T-cell (primary cell): ENCODE data around the gene NOC4L. TPM values are rescaled to one million over a fixed set of nuclear protein-coding genes. Genes with fewer than 3 reads are reported as not detected.

Source experiments
- ATAC-seq, 4 experiments: fragments of 200-7000 bp in 3 of 4; fragments of 150-1000 bp in 1 of 4; cut with Tn5 transposase; replicated peaks in 1 of 4; 1 replicate in 3 of 4; 2 replicates in 1 of 4; pipeline ENCODE4 v1.10.0; 2021; ENCODE audit warnings: moderate library complexity in 3 of 4, mild to moderate bottlenecking in 2 of 4, moderate number of reproducible peaks in 1 of 4
- CTCF ChIA-PET, 2 donors: fragments of 300-600 bp; sonication (Branson Sonifier 250); formaldehyde crosslinking; loops; one replicate each; lab custom pipeline; 2022; ENCODE audit warnings: antibody characterized with exemption in 2 of 2; lab: Charles Lee
- POLR2A ChIA-PET, 2 donors: fragments of 300-600 bp; sonication (Branson Sonifier 250); formaldehyde crosslinking; loops; one replicate each; lab custom pipeline; 2022; ENCODE audit warnings: antibody characterized with exemption in 2 of 2; lab: Charles Lee
- DNase-seq, 35 experiments: peaks; one replicate each; pipeline versions ENCODE4 v3.0.0 to v3.0.0-alpha.2; 2013 to 2023
- H3K27ac ChIP-seq: one replicate; pipeline ENCODE4 v1.5.1; 2013; ENCODE audit warnings: low read length
- H3K27me3 ChIP-seq, 2 experiments: replicated peaks in 1 of 2; 1 replicate in 1 of 2; 2 replicates in 1 of 2; pipeline versions ENCODE4 v1.6.1 to v1.7.0; 2013; ENCODE audit warnings: low read length in 1 of 2, mixed read lengths in 1 of 2; ENCODE audit not compliant: control insufficient read depth in 2 of 2, insufficient read depth in 2 of 2; ENCODE audit errors: extremely low read depth in 1 of 2
- H3K36me3 ChIP-seq, 2 donors: 1 replicate in 1 of 2; 2 replicates in 1 of 2; pipeline versions ENCODE4 v1.6.1 to v1.7.0; 2013; ENCODE audit warnings: low read length in 1 of 2; ENCODE audit not compliant: control insufficient read depth in 2 of 2, insufficient read depth in 1 of 2; ENCODE audit errors: extremely low read depth in 1 of 2
- H3K4me1 ChIP-seq, 2 experiments: 1 replicate in 1 of 2; 2 replicates in 1 of 2; pipeline versions ENCODE4 v1.6.1 to v1.7.0; 2013; ENCODE audit warnings: low read length in 2 of 2, mixed read lengths in 1 of 2; ENCODE audit not compliant: insufficient read depth in 2 of 2, control insufficient read depth in 1 of 2; ENCODE audit errors: extremely low read depth in 1 of 2
- H3K4me3 ChIP-seq, 2 donors: 1 replicate in 1 of 2; 2 replicates in 1 of 2; pipeline versions ENCODE4 v1.5.1 to v1.7.0; 2013; ENCODE audit warnings: mild to moderate bottlenecking in 2 of 2, low read length in 1 of 2, moderate library complexity in 1 of 2; ENCODE audit not compliant: control insufficient read depth in 1 of 2; ENCODE audit errors: extremely low read depth in 1 of 2
- H3K9me3 ChIP-seq: 2 replicates; pipeline ENCODE4 v1.7.0; 2013
- H3K27ac Mint-ChIP-seq, 2 donors: one replicate each; pipeline ENCODE4 v1.8.0; 2020 to 2021; ENCODE audit warnings: mild to moderate bottlenecking in 2 of 2, mixed read lengths in 2 of 2
- H3K27me3 Mint-ChIP-seq, 2 donors: one replicate each; pipeline ENCODE4 v1.8.0; 2021 to 2022; ENCODE audit warnings: mixed read lengths in 2 of 2
- H3K36me3 Mint-ChIP-seq: one replicate; pipeline ENCODE4 v1.8.0; 2021; ENCODE audit warnings: mixed read lengths
- H3K4me1 Mint-ChIP-seq, 3 donors: one replicate each; pipeline ENCODE4 v1.8.0; 2020 to 2022; ENCODE audit warnings: mixed read lengths in 3 of 3, mild to moderate bottlenecking in 1 of 3
- H3K4me3 Mint-ChIP-seq, 3 donors: one replicate each; pipeline ENCODE4 v1.8.0; 2020 to 2022; ENCODE audit warnings: mild to moderate bottlenecking in 3 of 3, mixed read lengths in 3 of 3, moderate library complexity in 3 of 3
- H3K9me3 Mint-ChIP-seq, 3 donors: one replicate each; pipeline ENCODE4 v1.8.0; 2020 to 2022; ENCODE audit warnings: mixed read lengths in 3 of 3
- WGBS: methylation state at CpG from one replicate; pipeline ENCODE4 v1.1.5; 2013; ENCODE audit warnings: missing lambda C conversion rate; ENCODE audit not compliant: insufficient coverage; 5-methylcytosine and 5-hydroxymethylcytosine counted together
- total RNA-seq, 35 experiments: library from RNA in 6 of 35; stranded (reverse) in 6 of 35; fragments of 120-200 nt in 1 of 35; gene quantifications; one replicate each; pipeline versions ENCODE4 v1.2.1 to v1.2.4 and lab custom pipeline; 2013 to 2026

NOC4L gene
- total RNA-seq, 5 donors from 2014 or later (not counting 1 experiment from before 2014, with no cell fraction given): 14.6 to 28.9 (median 26.4) TPM

- no peak overlapping the region for H3K4me3 Mint-ChIP-seq
- H3K27ac Mint-ChIP-seq: no peak overlapping the region
- POLR2A ChIA-PET: no interaction called here
- 80% methylated on average over 21 of the region's 24 CpGs for WGBS
- H3K27ac ChIP-seq: no peak overlapping the region
- no peaks in the 10 kb centered on the region for H3K36me3 Mint-ChIP-seq
- peaks cover 0 to 6% (median 0%) of the 10 kb centered on the region in 3 donors for H3K4me1 Mint-ChIP-seq
- no peaks in the 10 kb centered on the region for H3K9me3 ChIP-seq
- no peak overlapping the region for H3K4me3 ChIP-seq
- H3K27me3 Mint-ChIP-seq: peaks cover 9 to 15% of the 10 kb centered on the region in 2 donors
- CTCF ChIA-PET: interaction anchor here in 1 of 2 donors (0.5 kb wide), 2 partner anchors 324 to 374 kb away, joined by 3 to 5 read pairs; no protein-coding TSS in a partner anchor
- H3K4me1 ChIP-seq: no peaks in the 10 kb centered on the region
- ATAC-seq (no peak), DNase-seq (no peak)
- H3K9me3 Mint-ChIP-seq: no peaks in the 10 kb centered on the region
- H3K36me3 ChIP-seq: no peaks in the 10 kb centered on the region
- H3K27me3 ChIP-seq: peaks cover 2 to 30% of the 10 kb centered on the region in 2 experiments
These were observed 55.5 kb downstream of the NOC4L start for GRCh38 chr12:132199526-132200319.

DNA sequence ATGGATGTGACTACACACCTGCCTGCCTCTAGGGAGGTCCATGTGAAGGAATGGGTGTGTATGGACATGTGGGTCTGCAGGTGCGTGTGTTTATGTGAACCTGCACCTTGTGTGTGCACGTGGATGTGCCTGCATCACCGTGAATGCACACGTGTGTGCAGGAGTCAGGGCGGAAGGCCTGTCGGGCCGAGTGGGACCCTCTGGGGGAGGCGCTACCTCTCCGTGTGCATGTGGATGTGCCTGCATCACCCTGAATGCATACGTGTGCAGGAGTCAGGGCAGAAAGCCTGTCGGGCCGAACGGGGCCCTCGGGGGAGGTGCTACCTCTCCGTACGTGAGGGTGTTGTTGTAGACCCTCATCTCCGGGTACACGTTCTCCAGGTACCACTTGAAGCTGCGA, 56.5 kb downstream of the NOC4L start:
- Mint-ChIP-seq H3K4me3 (no peak overlapping the region), H3K27ac (no peak overlapping the region), H3K4me1 (peaks cover 0 to 12% (median 1%) of the 10 kb centered on the region in 3 donors), H3K9me3 (no peaks in the 10 kb centered on the region), H3K27me3 (peaks cover 12 to 25% of the 10 kb centered on the region in 2 donors), H3K36me3 (no peaks in the 10 kb centered on the region)
- H3K9me3 ChIP-seq: no peaks in the 10 kb centered on the region
- CTCF ChIA-PET: no interaction called here
- no peak for ATAC-seq
- H3K27ac ChIP-seq: no peak overlapping the region
- peaks cover 0 to 11% of the 10 kb centered on the region in 2 experiments for H3K4me1 ChIP-seq
- no peak for DNase-seq
- H3K4me3 ChIP-seq: no peak overlapping the region
- peaks cover 4 to 41% of the 10 kb centered on the region in 2 experiments for H3K27me3 ChIP-seq
- WGBS: 82% methylated on average over 19 of the region's 19 CpGs
- POLR2A ChIA-PET: no interaction called here
- H3K36me3 ChIP-seq: no peaks in the 10 kb centered on the region

DNA sequence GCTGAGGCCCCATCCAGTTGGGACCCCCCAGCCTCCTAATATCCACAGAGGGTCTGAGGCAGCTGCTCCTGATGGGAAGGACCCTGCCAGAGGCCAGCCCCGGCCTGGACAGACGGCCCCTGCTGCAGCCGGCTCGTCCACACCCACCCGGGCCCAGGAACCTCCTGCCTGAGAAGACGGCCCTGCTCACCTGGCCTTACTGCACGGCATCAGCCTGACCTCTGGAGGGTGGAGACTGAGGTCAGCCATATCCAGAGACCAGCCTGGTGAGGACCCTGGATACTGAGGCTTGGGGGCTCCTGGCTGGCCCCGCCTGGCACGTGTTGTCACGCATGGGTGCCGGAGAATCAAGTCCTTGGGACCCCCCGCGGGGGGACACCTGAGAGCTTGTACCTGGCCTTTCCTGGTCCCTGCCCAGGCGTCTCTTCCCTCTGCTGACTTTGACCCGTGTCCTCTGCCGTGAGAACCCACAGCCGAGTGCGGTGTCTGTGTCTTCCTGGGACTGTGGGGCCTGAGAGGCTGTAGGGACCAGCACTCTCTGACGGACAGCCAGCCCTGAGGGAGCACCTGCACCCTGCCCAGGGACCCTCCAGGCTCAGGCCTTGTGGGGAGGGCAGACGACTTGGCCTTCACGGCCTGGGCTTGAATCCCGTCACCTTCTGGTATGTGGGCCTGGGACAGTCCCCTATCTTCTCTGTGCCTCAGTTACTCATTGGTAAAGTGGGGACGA, 57.3 kb downstream of the NOC4L start:
- H3K27me3 ChIP-seq: peaks cover 4 to 49% of the 10 kb centered on the region in 2 experiments
- H3K27ac Mint-ChIP-seq: no peak overlapping the region
- no peak overlapping the region for H3K27ac ChIP-seq
- peaks cover 0 to 14% of the 10 kb centered on the region in 2 experiments for H3K4me1 ChIP-seq
- H3K36me3 ChIP-seq: no peaks in the 10 kb centered on the region
- ChIA-PET POLR2A (no interaction called here), CTCF (no interaction called here)
- H3K4me3 Mint-ChIP-seq: no peak overlapping the region
- no peak overlapping the region for H3K4me3 ChIP-seq
- H3K9me3 ChIP-seq: no peaks in the 10 kb centered on the region
- peaks cover 12 to 32% of the 10 kb centered on the region in 2 donors for H3K27me3 Mint-ChIP-seq
- peaks cover 0 to 12% (median 1%) of the 10 kb centered on the region in 3 donors for H3K4me1 Mint-ChIP-seq
- no peaks in the 10 kb centered on the region for H3K9me3 Mint-ChIP-seq
- 87% methylated on average over 22 of the region's 23 CpGs for WGBS
- DNase-seq (no peak), ATAC-seq (no peak)
- H3K36me3 Mint-ChIP-seq: no peaks in the 10 kb centered on the region

Other genes starting within 250 kb of the NOC4L start
- 10 to 100 TPM; 53.3 to 89.6 (median 57.8) TPM for gene ULK1, start 249.8 kb upstream of the NOC4L start, total RNA-seq
- gene PUS1, start 215.2 kb upstream of the NOC4L start, total RNA-seq: 10 to 100 TPM; 27.8 to 71.4 (median 66.5) TPM
- 10 to 100 TPM; 75.7 to 84.3 (median 79.2) TPM for gene EP400, start 194.5 kb upstream of the NOC4L start, total RNA-seq
- gene DDX51, start 138 bp upstream of the NOC4L start, total RNA-seq: 10 to 100 TPM; 41.9 to 58.6 (median 49.0) TPM
- gene GALNT9, start 185.1 kb downstream of the NOC4L start, total RNA-seq: under 1 TPM in 1 of 5 donors, not detected in 4; 0.72 TPM